A673 (cell line): ENCODE measurements around the gene CNIH2.
"Not testable (repeated sequence)": the region's sequence is repeated elsewhere in the genome, so short reads cannot be mapped to it uniquely, and the experiment has no call there.

ENCODE experiments used
- CTCF ChIP-seq: fragments of 300-800, 200-600 bp; sonication (generic); conservative IDR thresholded peaks from 2 replicates; pipeline ENCODE4 v1.5.1; 2017; ENCODE audit warnings: low read depth, mild to moderate bottlenecking, antibody characterized with exemption, low read length, moderate library complexity, mixed read lengths
- EZH2 ChIP-seq: fragments of 200-600 bp; sonication (generic); IDR thresholded peaks from 2 replicates; pipeline ENCODE4 v1.6.1; 2017; ENCODE audit warnings: borderline replicate concordance, low read depth, mild to moderate bottlenecking, mixed read lengths, antibody characterized with exemption, low read length; ENCODE audit not compliant: poor library complexity, severe bottlenecking

GRCh38 chr11:66320748-66321147 is 42.8 kb downstream of the CNIH2 start:
- TF ChIP-seq CTCF, EZH2: not testable (repeated sequence)
